HepG2 (cell line): Measurements from ENCODE around the gene C2orf80. TPM values are rescaled to one million over a fixed set of nuclear protein-coding genes. Genes with fewer than 3 reads are reported as not detected.

Experiments
- ATAC-seq: fragments of 200-7000 bp; cut with Tn5 transposase; 3 replicates; pipeline ENCODE4 v1.9.1; 2020; ENCODE audit warnings: mild to moderate bottlenecking, moderate library complexity
- BruUV-seq: library from RNA; stranded (reverse); fragments of 400-500 nt; replicated peaks from 2 replicates; lab custom pipeline; 2021; lab: Mats Ljungman, UMichigan
- CTCF ChIA-PET: fragments of 300-600 bp; formaldehyde crosslinking; extraction: SDS; loops from one replicate; lab custom pipeline; 2021; ENCODE audit warnings: low total read pairs, inconsistent platforms, low intra/inter-chr PET ratio; lab: Yijun Ruan, JAX
- POLR2A ChIA-PET: fragments of 350-600 bp; sonication (Branson Sonifier 250); formaldehyde crosslinking; loops from one replicate; lab custom pipeline; 2020; ENCODE audit warnings: antibody characterized with exemption, inconsistent platforms; lab: Yijun Ruan, JAX
- DNase-seq: peaks from one replicate; pipeline ENCODE4 v3.0.0-alpha.2; 2015; ENCODE audit warnings: low spot score
- FAIRE-seq: peaks from 3 replicates; lab custom pipeline; 2011; peaks lifted over from hg19 to GRCh38; lab: Jason Lieb, UNC
- H2AFZ ChIP-seq: one replicate; pipeline ENCODE4 v1.6.1; 2011; ENCODE audit warnings: low read length, inconsistent platforms
- H3K27ac ChIP-seq: fragments of 300-600 bp; 3 replicates; pipeline ENCODE4 v1.8.0; 2011; ENCODE audit warnings: mixed run types, mild to moderate bottlenecking, mixed read lengths, low read length, inconsistent platforms; ENCODE audit not compliant: insufficient read depth; ENCODE audit errors: extremely low read length
- H3K27me3 ChIP-seq, 2 experiments: fragments of 200-600 bp in 1 of 2; 2 replicates in 1 of 2; 3 replicates in 1 of 2; pipeline versions ENCODE4 v1.6.0 to v1.8.0; 2011; ENCODE audit warnings: low read length in 2 of 2, mild to moderate bottlenecking in 2 of 2, moderate library complexity in 2 of 2, inconsistent platforms in 1 of 2; ENCODE audit not compliant: insufficient read depth in 2 of 2, control insufficient read depth in 1 of 2
- H3K36me3 ChIP-seq, 2 experiments: fragments of 200-600 bp in 1 of 2; replicated peaks in 1 of 2; 2 replicates in 1 of 2; 3 replicates in 1 of 2; pipeline versions ENCODE4 v1.5.1 to v1.8.0; 2011; ENCODE audit warnings: low read length in 2 of 2, inconsistent platforms in 1 of 2; ENCODE audit not compliant: insufficient read depth in 2 of 2, control insufficient read depth in 1 of 2
- H3K4me1 ChIP-seq: 2 replicates; pipeline ENCODE4 v1.5.1; 2012; ENCODE audit warnings: low read length, inconsistent platforms; ENCODE audit not compliant: insufficient read depth
- H3K4me2 ChIP-seq: 2 replicates; pipeline ENCODE4 v1.6.0; 2011; ENCODE audit warnings: low read depth, low read length, inconsistent platforms
- H3K4me3 ChIP-seq, 3 experiments: fragments of 200-600 bp in 1 of 3; sonication (generic), shearing (Covaris generic) in 1 of 3; replicated peaks in 1 of 3; 2 replicates each; pipeline ENCODE4 v1.5.1; 2011 to 2016; ENCODE audit warnings: low read length in 3 of 3, inconsistent platforms in 2 of 3, low read depth in 2 of 3, mild to moderate bottlenecking in 2 of 3, control low read depth in 1 of 3, mixed read lengths in 1 of 3; ENCODE audit not compliant: insufficient read depth in 1 of 3
- H3K79me2 ChIP-seq: one replicate; pipeline ENCODE4 v1.6.1; 2011; ENCODE audit warnings: low read length, inconsistent platforms; ENCODE audit not compliant: insufficient read depth
- H3K9ac ChIP-seq: 2 replicates; pipeline ENCODE4 v1.6.0; 2011; ENCODE audit warnings: mild to moderate bottlenecking, low read depth, low read length, inconsistent platforms; ENCODE audit not compliant: insufficient read depth
- H3K9me3 ChIP-seq: 2 replicates; pipeline ENCODE4 v1.5.1; 2012; ENCODE audit warnings: mild to moderate bottlenecking, low read length
- H4K20me1 ChIP-seq: 2 replicates; pipeline ENCODE4 v1.6.0; 2011; ENCODE audit warnings: inconsistent platforms, mild to moderate bottlenecking, low read length, moderate library complexity; ENCODE audit not compliant: insufficient read depth
- POGZ ChIP-seq: sonication (generic); formaldehyde crosslinking; IDR thresholded peaks from 2 replicates; pipeline ENCODE4 v1.4.0; 2020; ENCODE audit warnings: mild to moderate bottlenecking, missing genetic modification reagents
- WGBS: methylation state at CpG from one replicate; pipeline ENCODE4 v1.1.6; 2017; ENCODE audit warnings: low lambda C conversion rate; 5-methylcytosine and 5-hydroxymethylcytosine counted together
- in situ Hi-C: cut with HindIII; loops from 2 replicates; pipeline ENCODE4 v1.10.0; 2017; ENCODE audit warnings: low pct_unique_long_range_greater_than_20kb; ENCODE audit not compliant: extremely low pct_ligation_motif_present
- intact Hi-C: fragments of 100-400 bp; cut with micrococcal nuclease; formaldehyde crosslinking; loops from one replicate; pipeline ENCODE4 v1.10.0; 2022; ENCODE audit not compliant: unreplicated experiment
- polyA plus RNA-seq, 8 experiments: library from polyadenylated mRNA; depleted of rRNA in 3 of 8; stranded (reverse) in 7 of 8; unstranded in 1 of 8; fragments of >200 nt; fragmentation: Illumina TruSeq in 4 of 8; extraction: Trizol in 4 of 8; gene quantifications; 2 replicates each; pipeline versions ENCODE4 v1.2.1 to v1.2.3, GENCODE V29; 2011 to 2016; ENCODE audit warnings: low read depth in 4 of 8, missing spikeins in 1 of 8, mixed read lengths in 1 of 8; ENCODE audit not compliant: insufficient read depth in 1 of 8
- total RNA-seq, 5 experiments: library from RNA; depleted of rRNA; stranded (reverse); fragments of >200 nt; fragmentation: Illumina TruSeq; extraction: Trizol; gene quantifications; 2 replicates each; pipeline ENCODE4 v1.2.3, GENCODE V29; 2016; ENCODE audit warnings: low read depth in 1 of 5
- TF ChIP-seq, protein P1 (sequence below): sonication (generic); formaldehyde crosslinking; IDR thresholded peaks from 2 replicates; pipeline ENCODE4 v1.5.1; 2020; ENCODE audit warnings: missing genetic modification reagents, mild to moderate bottlenecking, borderline replicate concordance
- TF ChIP-seq, protein P2 (sequence below): sonication (generic); formaldehyde crosslinking; IDR thresholded peaks from 2 replicates; pipeline ENCODE4 v1.5.0; 2020; ENCODE audit warnings: mild to moderate bottlenecking, missing genetic modification reagents
- TF ChIP-seq, protein P3 (sequence below): fragments of 450-650 bp; IDR thresholded peaks from 2 replicates; pipeline ENCODE4 v1.6.1; 2016

C2orf80 gene
- total and polyA plus RNA-seq, 2 of the 13 experiments (the other 11 are each of a cell fraction or from before 2014, with no cell fraction given): not detected

DNA sequence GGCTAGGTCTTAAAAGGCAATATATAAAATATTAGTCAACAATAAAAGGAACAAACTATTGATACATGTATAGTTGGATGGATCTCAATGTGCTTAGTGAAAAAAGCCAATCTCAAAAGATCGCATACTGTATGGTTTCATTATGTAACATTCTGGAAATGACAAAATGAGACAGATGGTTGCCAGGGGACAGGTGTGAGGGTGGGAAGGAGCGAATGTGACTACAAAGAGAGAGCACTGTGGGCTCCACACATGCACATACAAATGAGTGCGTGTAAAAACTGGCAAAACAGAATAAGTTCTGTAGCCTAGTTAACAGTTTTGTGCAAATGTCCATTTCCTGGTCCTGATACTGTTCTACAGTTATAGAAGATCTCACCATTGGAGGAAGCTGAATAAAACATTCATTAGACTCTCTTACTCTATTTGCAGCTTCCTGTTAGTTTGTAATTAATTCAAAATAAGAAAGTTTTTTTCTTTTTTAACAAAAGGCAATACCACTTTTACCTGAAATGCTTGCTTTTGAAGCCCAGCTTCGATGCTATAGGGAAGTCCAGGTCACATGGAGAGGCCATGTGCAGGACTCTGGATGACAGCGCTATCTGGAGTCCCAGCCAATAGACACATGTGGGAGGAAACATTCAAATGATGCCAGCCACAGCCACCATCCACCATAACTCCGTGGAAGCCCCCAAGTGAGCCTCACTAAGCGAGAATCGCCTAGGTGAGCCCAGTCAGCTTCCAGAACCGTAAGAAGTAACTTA is 21.0 kb upstream of the C2orf80 start:
- H3K9me3 ChIP-seq: no peaks in the 10 kb centered on the region
- BruUV-seq: no TSS peak
- no peak for ATAC-seq
- FAIRE-seq: no peak
- TF ChIP-seq, protein P1, sequence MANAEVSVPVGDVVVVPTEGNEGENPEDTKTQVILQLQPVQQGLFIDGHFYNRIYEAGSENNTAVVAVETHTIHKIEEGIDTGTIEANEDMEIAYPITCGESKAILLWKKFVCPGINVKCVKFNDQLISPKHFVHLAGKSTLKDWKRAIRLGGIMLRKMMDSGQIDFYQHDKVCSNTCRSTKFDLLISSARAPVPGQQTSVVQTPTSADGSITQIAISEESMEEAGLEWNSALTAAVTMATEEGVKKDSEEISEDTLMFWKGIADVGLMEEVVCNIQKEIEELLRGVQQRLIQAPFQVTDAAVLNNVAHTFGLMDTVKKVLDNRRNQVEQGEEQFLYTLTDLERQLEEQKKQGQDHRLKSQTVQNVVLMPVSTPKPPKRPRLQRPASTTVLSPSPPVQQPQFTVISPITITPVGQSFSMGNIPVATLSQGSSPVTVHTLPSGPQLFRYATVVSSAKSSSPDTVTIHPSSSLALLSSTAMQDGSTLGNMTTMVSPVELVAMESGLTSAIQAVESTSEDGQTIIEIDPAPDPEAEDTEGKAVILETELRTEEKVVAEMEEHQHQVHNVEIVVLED: no peak
- TF ChIP-seq POGZ (CRISPR knock-in tag): no peak
- TF ChIP-seq, protein P2, sequence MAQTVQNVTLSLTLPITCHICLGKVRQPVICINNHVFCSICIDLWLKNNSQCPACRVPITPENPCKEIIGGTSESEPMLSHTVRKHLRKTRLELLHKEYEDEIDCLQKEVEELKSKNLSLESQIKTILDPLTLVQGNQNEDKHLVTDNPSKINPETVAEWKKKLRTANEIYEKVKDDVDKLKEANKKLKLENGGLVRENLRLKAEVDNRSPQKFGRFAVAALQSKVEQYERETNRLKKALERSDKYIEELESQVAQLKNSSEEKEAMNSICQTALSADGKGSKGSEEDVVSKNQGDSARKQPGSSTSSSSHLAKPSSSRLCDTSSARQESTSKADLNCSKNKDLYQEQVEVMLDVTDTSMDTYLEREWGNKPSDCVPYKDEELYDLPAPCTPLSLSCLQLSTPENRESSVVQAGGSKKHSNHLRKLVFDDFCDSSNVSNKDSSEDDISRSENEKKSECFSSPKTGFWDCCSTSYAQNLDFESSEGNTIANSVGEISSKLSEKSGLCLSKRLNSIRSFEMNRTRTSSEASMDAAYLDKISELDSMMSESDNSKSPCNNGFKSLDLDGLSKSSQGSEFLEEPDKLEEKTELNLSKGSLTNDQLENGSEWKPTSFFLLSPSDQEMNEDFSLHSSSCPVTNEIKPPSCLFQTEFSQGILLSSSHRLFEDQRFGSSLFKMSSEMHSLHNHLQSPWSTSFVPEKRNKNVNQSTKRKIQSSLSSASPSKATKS (CRISPR knock-in tag): no peak
- TF ChIP-seq, protein P3, sequence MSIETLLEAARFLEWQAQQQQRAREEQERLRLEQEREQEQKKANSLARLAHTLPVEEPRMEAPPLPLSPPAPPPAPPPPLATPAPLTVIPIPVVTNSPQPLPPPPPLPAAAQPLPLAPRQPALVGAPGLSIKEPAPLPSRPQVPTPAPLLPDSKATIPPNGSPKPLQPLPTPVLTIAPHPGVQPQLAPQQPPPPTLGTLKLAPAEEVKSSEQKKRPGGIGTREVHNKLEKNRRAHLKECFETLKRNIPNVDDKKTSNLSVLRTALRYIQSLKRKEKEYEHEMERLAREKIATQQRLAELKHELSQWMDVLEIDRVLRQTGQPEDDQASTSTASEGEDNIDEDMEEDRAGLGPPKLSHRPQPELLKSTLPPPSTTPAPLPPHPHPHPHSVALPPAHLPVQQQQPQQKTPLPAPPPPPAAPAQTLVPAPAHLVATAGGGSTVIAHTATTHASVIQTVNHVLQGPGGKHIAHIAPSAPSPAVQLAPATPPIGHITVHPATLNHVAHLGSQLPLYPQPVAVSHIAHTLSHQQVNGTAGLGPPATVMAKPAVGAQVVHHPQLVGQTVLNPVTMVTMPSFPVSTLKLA: 0 out of 2 replicates have a peak, but pooled peaks have one; percentile 11
- H3K27me3 ChIP-seq: peaks cover 4 to 6% of the 10 kb centered on the region in 2 experiments; a peak in 1 of 5 replicates
- no peak overlapping the region for H3K4me2 ChIP-seq
- intact Hi-C loops (no loop called here), in situ Hi-C loops (no loop called here)
- peaks cover 10% of the 10 kb centered on the region for H3K4me1 ChIP-seq
- H3K36me3 ChIP-seq: no peaks in the 10 kb centered on the region
- no peak overlapping the region for H3K4me3 ChIP-seq
- no peak overlapping the region for H3K27ac ChIP-seq
- no peak overlapping the region for H3K9ac ChIP-seq
- WGBS: 31% methylated on average over 9 of the region's 9 CpGs
- ChIA-PET POLR2A (no interaction called here), CTCF (no interaction called here)
- no peaks in the 10 kb centered on the region for H3K79me2 ChIP-seq
- DNase-seq: no peak
- H2AFZ ChIP-seq: no peak overlapping the region
- H4K20me1 ChIP-seq: no peaks in the 10 kb centered on the region
